Epidermal melanocyte (primary cell): ENCODE results near the gene F13B.
"Not testable (repeated sequence)": the region's sequence is repeated elsewhere in the genome, so short reads cannot be mapped to it uniquely, and the experiment has no call there.

Experiments used
- DNase-seq: peaks from one replicate; pipeline ENCODE4 v3.0.0; 2011; ENCODE audit warnings: low spot score; ENCODE audit not compliant: insufficient read length

F13B gene

DNA sequence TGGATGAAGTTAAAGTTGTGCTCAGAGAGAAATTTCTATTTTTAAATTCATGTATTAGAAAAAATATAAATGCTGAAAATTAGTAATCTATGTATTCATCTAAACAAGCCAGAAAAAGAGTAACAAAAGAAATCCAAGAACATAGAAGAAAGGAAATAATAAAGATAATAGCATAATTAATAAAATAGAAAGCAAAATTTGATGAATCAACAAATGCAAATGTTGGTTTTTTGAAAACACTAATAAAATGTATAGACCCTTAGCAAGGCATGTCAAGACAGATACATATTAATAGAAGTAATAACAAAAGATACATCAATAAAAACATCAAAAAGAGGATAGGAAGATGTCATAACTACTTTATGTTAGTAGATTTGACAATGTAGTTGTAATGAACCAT lies 18.0 kb downstream of the F13B start:
- DNase-seq, result no peak

DNA sequence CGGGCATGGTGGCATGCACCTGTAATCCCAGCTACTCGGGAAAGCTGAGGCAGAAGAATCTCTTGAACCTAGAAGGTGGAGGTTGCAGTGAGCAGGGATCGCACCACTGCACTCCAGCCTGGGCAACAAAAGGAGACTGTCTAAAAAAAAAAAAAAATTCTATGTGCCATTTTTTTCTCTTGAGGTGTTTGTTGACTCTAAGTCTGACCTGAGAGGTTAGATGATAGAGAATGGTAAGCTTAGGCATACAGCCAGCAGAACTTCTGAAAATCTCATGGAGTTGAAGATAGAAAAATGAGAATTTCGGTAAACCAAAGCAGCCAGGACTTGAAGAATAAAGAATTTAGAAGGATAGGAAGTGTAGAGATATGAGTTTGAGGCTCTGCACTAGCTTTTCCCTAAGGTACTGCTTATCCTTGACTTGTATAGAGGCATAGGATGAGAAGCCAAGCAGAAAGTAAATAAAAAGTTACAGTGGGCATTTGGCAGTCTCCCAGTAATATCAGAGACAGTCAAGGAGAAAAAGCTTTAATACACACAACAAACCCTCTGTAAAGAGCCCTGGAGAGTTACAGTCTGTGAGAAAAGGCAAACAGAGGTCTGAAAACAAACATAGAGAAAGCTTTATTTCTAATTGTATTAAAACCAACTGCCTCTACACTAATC lies 24.3 kb downstream of the F13B start:
- DNase-seq, result no peak

DNA sequence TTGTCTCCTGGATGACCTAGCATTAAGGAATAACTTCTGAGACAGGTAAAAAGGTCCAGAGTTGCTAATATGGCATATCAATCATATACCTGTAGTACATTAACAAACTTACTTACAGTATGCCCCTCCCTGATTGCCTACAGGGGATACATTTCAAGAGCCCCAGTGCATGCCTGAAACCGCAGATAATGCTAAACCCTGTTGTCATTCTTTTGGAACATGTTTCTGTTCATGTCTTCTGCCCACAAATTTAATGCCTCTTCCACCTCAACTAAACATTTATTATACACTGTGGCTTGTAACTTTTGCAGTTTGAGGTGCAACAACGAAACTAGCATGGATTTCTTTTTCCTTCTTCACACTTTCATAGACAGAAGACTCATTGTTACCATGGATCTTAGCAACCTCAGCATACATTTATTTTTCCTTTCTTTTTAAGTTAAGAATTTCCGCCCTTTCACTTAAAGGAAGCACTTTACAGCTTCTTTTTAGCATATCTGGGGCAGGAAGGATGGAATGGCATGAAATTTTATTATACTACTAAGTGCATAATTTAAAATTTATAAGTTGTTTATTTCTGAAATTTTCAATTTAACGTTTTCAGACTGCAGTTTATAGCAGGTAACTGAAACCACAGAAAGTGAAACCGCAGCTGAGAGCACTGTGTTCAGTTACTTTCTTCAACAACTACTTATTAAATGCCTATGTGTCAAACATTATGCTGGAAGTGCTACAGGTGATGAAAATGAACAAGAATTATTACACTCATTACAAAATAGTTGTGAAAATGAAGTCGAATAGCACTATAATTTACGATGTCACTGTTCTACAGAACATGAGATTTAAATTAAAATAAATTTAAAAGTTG lies 25.3 kb downstream of the F13B start:
- DNase-seq, result no peak

DNA sequence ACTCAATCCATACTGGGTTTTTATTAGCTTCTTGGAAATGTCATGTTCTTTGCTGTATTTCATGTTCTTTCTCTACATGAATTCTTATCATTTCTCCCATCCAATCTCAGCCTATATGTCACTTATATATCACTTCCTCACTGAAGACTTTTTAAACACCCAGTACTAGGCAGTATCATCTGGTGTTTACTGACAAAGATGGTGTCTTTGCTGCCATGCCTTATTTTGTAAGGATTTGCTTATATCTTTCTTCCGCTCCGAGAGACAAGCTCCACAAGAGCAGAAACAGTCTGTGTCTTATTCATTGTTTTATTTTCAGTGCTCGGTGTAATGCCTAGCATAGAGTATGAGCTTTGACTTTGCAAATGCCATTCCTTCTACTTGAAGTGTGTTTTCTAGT lies 30.2 kb downstream of the F13B start:
- DNase-seq, result no peak

DNA sequence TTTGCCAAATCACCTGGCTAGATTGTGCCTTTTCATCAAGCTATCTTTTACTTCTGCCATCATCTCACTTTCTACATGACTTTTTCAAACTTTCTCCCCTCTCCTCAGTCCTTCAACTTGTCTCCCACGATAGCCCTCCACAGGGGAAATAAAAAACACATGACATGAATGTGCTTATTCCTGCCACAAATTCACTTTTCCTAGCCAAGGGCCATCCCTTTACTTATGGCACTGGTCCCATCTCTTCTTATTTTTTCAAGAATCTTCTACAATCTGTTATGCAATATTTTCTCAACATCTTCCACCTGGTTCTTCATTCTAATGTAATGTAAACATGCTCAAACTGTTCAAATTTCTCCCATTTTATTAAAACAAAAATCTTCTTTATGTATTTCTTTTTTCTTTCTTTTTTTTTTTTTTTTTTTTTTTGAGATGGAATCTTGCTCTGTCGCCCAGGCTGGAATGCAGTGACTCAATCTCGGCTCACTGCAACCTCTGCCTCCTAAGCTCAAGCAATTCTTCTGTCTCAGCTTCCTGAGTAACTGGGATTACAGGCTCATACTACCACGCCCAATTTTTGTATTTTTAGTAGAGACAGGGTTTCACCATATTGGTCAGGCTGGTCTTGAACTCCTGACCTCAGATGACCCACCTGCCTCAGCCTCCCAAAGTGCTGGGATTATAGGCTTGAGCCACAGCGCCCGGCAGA lies 32.3 kb downstream of the F13B start:
- DNase-seq, result not testable (repeated sequence)

DNA sequence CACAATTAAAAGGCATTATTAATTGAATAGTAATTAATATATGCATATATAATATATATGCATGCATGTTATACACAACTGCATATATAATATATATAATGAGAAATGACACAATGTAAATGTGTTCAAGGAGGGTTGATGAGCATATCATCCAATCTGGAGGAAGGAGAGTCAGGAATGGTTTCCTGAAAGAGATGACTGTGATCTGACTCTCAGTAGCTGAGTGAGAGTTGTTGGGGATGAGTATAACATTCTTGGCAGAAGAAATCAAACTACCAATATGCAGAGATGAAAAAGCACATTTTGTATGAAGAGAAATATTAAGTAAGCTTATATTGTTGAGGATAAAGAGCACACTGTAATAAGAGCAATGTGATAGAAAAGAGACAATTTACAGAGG lies 37.3 kb downstream of the F13B start:
- DNase-seq, result no peak

DNA sequence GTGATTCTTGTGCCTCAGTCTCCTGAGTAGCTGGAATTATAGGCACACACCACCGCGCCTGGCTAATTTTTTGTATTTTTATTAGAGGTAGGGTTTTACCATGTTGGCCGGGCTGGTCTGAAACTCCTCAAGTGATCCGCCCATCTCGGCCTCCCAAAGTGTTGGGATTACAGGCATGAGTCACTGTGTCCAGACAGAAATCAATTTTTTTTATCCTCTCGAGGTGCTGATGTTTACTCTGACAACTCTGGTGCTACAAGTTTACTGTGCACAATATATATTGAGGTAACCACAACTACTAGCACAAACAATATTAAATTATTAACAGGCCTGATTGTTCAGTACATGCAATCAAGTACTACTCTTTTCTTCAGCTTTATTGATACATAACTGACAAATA lies 39.7 kb downstream of the F13B start:
- no peak for DNase-seq

DNA sequence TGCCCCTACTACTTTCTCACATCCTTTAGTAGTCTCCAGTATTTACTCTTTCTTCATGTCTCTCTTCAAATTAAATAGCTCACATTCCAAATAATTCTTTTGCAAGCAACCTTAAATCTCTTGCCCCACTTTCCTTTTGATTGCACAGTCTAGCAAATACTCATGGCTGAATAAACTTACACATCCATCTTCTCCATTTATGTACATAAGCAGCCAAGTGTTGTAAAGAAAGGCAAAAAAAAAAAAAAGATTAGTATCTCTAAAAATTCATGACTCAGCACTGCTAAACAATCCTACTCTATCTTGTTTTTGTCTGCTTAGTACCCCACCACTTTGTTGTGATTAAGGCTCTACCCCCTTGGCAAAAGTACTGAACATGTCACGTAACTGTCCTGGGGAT lies 42.6 kb downstream of the F13B start:
- DNase-seq, result no peak

DNA sequence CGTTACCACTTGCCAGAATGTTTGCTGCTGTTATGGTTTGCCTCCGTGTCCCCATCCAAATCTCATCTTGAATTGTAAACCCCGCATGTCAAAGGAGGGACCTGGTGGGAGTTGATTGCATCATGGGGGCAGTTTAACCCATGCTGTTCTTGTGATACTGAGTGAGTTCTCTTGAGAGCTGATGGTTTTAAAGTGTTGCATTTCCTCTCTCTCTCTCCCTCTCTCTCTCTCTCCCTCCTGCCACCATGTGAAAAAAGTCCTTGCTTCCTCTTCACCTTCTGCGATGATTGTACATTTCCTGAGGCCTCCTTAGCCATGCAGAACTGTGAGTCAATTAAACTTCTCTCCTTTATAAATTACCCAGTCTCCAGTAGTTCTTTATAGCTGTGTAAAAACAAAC lies 45.3 kb downstream of the F13B start:
- DNase-seq, result no peak

DNA sequence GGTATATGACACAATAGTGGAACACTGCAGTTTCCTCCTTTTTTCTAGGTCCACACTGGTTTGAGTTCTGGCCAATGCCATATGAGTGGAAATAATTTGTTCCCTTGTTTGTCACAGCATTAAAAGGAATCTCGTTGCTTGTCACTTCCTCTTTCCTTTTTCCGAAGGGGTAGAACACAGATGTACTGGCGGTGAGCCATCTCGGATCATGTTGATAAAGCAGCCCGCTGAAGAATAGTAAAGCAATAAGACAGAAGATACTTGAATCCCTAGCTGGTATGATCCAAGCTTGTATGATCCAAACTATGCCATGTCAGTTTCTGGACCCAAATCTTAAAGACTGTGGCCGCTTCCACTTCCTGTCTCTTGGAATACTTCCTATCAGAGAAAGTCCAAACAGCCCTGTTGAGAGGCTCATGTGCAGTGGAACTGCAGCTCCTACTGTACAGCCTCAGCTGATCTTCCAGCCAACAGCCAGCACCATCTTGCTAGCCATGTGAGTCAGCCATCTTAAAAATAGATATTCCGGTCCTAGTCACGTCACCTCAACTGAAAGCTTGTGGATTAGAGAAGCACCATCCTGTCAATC lies 49.4 kb downstream of the F13B start:
- DNase-seq, result no peak

DNA sequence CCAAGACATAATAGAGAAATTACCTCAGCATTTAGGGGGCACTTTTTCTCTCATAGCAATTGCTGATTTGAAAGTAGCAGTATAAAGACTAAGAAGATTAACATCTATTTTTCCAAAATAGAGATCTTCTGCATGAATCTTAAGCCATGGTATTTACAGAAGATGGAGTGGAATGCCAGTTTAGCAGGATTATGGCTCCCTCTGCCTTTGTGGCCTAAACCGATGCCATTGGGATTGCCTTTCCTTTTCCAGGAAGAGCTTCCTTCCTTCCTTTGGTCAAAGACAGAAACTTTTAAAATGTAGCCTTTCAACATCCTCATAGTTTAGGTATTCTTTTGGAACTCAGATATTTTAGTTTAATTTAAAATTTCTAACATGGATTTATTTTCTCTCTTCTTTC lies 50.3 kb downstream of the F13B start:
- DNase-seq, result no peak

DNA sequence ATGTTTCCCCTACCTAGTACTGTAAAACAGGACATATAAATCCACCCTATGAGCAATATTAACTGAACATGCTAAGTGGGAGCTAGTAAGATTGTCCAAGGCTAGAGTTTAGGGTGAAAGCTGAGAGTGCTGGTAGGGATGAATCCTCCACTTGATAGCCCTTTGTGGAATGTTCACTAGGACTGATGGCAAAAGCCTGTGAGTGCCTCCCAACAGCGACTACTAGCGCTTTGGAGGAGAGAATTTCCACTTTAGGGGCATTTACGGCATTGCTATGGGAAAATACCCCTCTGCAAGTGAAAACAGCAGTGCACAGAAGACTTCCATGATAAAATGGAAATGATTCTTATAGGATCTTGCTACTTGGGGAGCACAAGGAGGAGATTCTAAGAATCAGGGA lies 53.8 kb downstream of the F13B start:
- no peak for DNase-seq

DNA sequence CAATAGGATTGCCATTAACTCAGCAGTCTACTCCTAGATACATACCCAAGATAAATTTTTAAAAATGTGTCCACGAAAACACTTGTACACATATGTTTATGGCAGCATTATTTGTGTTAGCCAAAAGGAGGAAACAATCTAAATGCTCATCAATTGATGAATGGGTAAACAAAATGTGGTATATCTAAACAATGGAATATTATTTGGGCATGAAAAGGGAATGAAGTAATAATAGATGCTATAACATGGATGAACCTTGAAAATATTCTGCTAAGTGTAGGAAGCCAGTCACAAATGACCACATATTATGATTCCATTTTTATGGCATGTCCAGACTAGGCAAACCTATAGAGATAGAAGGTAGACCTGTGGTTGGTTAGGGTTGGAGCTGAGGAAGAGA lies 55.4 kb downstream of the F13B start:
- no peak for DNase-seq

DNA sequence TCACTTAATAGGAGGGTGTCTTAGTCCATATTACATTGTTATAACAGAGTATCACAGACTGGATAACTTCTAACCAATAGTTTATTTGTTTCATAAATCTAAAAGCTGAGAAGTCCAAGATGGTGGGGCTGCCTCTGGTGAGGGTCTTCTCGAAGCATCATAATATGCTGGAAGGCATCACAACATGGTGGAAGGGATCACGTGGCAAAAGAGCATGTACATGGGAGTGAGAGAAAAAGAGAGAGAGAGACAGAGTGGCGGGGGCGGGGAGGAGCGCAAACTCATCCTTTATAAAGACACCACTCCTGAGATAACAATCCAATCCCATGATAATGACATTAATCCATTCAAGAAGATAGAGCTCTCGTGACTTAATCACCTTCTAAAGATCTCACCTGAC lies 58.2 kb downstream of the F13B start:
- no peak for DNase-seq

DNA sequence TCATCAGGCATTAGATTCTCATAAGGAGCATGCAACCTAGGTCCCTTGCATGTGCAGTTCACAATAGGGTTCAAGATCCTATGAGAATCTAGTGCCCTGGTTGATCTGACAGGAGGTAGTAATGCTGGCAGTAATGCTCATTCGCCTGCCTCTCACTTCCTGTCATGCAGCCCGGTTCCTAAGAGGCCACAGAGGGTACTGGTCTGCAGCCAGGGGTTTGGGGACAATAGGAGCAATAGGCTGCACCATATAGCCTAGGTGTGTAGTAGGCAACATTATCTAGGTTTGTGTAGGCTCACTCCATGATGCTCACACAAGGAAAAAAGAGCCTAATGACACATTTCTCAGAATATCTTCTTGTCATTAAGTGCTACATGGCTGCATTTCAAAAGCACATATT lies 63.9 kb downstream of the F13B start:
- no peak for DNase-seq

DNA sequence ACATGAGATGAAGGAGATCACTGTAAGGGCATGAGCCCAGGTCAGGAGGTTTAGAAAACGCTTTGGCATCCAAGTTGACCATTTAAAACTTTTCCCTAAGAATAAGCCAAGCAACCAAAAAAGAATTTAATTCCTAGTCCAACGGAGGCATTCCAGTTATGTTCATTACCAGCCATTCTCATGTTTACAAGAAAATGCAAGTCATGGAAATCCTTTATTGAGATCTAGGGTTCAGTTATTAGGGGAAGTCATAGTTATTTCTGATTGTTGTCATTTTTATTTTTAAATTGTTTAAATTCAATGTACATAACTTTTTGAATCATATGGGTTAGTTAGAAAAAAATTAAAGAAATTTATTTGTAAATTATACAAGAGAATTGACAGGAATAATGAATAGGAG lies 65.2 kb downstream of the F13B start:
- DNase-seq, result no peak

DNA sequence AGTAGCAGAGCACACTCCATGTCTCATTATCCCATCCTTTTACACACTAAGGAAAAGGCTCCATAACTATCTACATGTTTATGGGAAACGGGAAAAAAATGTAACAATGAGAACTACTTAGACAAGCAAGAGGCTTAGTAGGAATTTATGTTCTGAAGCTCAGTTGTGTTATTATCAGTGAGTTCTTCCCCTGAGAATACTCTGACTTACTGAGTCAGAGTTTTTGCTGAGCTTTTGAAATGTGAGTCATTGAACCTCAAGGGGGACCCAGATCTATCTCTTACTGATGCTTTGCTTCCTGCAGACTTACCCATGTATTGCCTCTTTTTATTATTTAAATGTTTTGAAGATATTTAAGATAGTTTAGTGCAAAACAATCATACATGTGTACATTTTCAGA lies 69.6 kb downstream of the F13B start:
- DNase-seq, result no peak

DNA sequence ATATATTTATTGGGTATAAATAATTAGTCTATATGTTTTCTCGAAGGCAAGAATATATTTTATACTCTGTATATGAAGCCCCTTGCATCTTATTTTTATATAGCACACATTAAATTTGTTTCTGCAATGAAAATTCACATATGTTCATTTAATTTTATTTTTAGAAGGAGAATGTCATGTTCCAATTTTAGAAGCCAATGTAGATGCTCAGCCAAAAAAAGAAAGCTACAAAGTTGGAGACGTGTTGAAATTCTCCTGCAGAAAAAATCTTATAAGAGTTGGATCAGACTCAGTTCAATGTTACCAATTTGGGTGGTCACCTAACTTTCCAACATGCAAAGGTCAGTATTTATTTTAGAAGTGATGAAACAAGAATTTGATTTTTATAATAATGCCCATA lies 73.1 kb downstream of the F13B start:
- no peak for DNase-seq

DNA sequence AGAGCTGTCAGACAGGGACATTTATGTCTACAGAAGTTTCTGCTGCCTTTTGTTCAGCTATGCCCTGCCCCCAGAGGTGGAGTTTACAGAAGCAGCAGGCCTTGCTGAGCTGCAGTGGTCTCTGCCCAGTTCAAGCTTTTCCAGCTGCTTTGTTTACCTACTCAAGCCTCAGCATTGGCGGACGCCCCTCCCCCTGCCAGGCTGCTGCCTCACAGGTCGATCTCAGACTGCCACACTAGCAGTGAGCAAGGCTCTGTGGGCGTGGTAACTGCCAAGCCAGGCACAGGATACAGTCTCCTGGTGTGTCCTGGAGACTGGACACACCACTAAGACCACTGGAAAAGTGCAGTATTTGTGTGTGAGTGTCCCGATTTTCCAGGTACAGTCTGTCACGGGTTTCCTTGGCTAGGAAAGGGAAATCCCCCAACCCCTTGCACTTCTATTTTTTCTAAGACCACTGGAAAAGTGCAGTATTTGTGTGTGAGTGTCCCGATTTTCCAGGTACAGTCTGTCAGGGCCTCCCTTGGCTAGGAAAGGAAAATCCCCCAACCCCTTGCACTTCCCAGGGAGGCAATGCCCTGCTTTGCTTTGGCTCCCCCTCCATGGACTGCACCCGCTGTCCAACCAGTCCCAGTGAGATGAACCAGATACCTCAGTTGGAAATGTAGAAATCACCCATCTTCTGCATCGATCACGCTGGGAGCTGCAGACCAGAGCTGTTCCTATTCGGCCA lies 75.0 kb downstream of the F13B start:
- not testable (repeated sequence) for DNase-seq
